Stimulated activated CD4-positive, alpha-beta T cell treated with anti-CD3 and anti-CD28 coated beads, Interleukin-15, amount 100 ng/mL, for 1 hour (primary cell): Measurements from ENCODE around the gene TNIP3.

Experiments used
- DNase-seq, 2 donors: peaks; one replicate each; pipeline ENCODE4 v3.0.0-alpha.2; 2020; ENCODE audit warnings: low read depth in 1 of 2, low spot score in 1 of 2

TNIP3 gene

DNA sequence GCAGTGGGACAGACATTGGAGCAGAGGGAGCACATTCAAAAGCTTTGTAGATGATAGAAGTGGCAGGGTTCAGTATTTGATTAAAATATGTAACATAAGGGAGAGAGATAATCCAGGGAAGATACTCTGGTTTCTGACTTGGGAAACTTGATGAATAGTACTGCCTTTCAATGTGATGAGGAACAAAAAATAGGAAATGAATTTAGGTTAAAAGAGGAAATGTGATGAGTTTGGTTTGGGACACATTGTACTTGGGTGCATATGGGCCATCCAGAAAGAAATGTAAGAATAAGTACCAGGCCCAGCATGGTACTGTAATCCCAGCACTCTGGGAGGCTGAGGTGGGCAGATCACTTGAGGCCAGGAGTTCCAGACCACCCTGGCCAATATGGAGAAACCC is 70.9 kb downstream of the TNIP3 start:
- DNase-seq, result no peak

DNA sequence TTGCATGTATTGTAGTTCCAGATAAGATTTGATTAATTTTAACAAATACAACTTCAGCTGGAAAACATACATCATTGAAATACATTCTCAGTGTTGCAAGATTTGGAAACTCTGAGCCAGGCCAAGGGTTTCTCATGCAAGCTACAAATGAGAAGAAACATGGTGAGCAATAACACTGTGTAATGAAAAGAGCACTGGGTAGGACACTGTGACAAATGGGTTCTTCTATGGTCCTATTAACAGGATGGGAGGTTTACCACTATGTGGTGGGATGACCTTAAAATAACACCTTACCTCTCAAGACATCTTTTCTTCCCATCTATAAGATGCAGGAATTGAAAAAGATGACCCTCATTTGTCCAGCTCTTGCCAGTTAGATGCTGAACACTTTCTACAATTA is 72.2 kb downstream of the TNIP3 start:
- no peak for DNase-seq

DNA sequence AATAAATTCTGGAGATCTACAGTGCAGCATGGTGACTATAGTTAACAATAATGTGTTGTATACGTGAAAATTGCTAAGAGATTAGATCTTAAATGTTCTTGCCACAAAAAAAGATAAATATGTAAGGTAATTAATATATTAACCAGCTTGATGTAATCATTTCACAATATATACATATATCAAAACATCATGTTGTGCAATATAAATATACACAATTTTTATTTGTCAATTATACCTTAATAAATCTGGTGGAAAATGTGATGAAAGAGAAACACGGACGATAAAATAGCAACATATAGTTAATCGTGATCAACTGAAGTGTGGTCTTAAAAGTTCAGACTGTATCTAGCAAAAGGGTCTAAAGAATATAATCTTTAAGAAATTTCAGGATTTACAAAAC is 75.3 kb downstream of the TNIP3 start:
- DNase-seq, result no peak
